ENCODE data around the gene FLNC.

DNA sequence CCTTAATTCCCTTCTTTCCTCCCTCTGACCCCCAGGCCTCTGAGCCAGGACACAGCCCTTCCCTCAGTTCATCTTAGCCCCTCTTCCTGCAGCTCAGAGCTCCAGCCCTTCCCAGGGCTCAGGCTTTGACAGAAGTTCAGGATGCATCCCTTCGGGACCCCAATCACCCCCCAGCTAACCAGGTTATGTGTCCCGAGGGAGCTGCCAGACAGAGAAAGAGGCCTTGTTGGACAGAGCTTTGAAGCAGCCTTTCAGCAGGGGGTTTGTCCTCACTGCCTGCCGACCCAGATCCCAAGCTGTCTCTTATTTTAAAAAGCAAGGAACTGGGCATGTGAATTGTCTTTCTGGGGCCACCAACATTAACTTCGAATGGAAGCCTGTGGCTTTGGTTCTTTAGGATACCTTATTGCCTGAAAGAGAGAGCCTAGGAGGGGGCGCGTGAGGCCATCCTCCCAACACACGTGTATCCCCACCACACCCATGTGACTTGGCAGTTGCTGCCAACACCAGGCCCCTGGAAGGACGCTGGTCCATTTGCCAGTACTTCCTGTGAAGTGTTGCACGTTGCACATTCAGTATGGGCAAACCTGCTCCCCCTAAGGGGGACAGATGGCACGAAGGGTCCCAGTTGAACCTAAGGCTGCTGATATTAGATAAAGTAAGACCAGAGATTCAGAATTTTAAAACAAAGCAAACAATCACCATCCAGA, 37.6 kb upstream of the FLNC start:
- TF ChIP-seq EZH2 (IDR thresholded peaks at IDR 0.05; ENCODE audit: borderline replicate concordance, low read length), result no peak
- TF ChIP-seq, protein P1, sequence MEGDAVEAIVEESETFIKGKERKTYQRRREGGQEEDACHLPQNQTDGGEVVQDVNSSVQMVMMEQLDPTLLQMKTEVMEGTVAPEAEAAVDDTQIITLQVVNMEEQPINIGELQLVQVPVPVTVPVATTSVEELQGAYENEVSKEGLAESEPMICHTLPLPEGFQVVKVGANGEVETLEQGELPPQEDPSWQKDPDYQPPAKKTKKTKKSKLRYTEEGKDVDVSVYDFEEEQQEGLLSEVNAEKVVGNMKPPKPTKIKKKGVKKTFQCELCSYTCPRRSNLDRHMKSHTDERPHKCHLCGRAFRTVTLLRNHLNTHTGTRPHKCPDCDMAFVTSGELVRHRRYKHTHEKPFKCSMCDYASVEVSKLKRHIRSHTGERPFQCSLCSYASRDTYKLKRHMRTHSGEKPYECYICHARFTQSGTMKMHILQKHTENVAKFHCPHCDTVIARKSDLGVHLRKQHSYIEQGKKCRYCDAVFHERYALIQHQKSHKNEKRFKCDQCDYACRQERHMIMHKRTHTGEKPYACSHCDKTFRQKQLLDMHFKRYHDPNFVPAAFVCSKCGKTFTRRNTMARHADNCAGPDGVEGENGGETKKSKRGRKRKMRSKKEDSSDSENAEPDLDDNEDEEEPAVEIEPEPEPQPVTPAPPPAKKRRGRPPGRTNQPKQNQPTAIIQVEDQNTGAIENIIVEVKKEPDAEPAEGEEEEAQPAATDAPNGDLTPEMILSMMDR (conservative IDR thresholded peaks at IDR 0.05 in 1 of 2, IDR thresholded peaks at IDR 0.05 in 1 of 2; ENCODE audit: extremely low read depth in 1 of 2, insufficient read depth in 1 of 2, low read depth in 1 of 2, low read length in 2 of 2), result no peak
